Fibroblast of lung (primary cell): ENCODE data around the gene DENND5B.

Experiments
- CTCF ChIP-seq, 2 donors: IDR thresholded peaks in 1 of 2; conservative IDR thresholded peaks in 1 of 2; 1 replicate in 1 of 2; 2 replicates in 1 of 2; pipeline ENCODE4 v1.5.1; 2011 to 2012; ENCODE audit warnings: low read length in 2 of 2, control low read depth in 1 of 2, inconsistent platforms in 1 of 2, low read depth in 1 of 2, mild to moderate bottlenecking in 1 of 2
- EZH2 ChIP-seq: IDR thresholded peaks from 2 replicates; pipeline ENCODE4 v1.5.1; 2012; ENCODE audit warnings: low read length, control low read depth, mild to moderate bottlenecking; ENCODE audit errors: missing control alignments

- no peak for TF ChIP-seq CTCF (conservative IDR thresholded peaks at IDR 0.05 in 1 of 2, IDR thresholded peaks at IDR 0.05 in 1 of 2; ENCODE audit: low read depth in 1 of 2, low read length in 2 of 2)
- TF ChIP-seq EZH2: no peak
These were observed 182.2 kb downstream of the DENND5B start for GRCh38 chr12:31408763-31409162.
